Endothelial cell of umbilical vein (primary cell): ENCODE measurements around the gene ERRFI1. TPM values are rescaled to one million over a fixed set of nuclear protein-coding genes. Genes with fewer than 3 reads are reported as not detected.

ENCODE experiments used
- BruUV-seq: library from RNA; stranded (reverse); fragments of 400-500 nt; replicated peaks from 2 replicates; lab custom pipeline; 2021; lab: Mats Ljungman, UMichigan
- CTCF ChIA-PET: fragments of 300-600, 350-600 bp; sonication (Branson Sonifier 250); formaldehyde crosslinking; loops from one replicate; lab custom pipeline; 2021; ENCODE audit warnings: antibody characterized with exemption, inconsistent platforms; lab: Charles Lee
- POLR2A ChIA-PET: fragments of 300-600, 350-600 bp; sonication (Branson Sonifier 250); formaldehyde crosslinking; loops from one replicate; lab custom pipeline; 2021; ENCODE audit warnings: antibody characterized with exemption, inconsistent platforms; lab: Charles Lee
- DNase-seq: peaks from one replicate; pipeline ENCODE4 v3.0.0-alpha.2; 2011; ENCODE audit warnings: low read depth, low spot score
- FAIRE-seq: peaks from 2 replicates; lab custom pipeline; 2011; peaks lifted over from hg19 to GRCh38; lab: Jason Lieb, UNC
- H2AFZ ChIP-seq: 2 replicates; pipeline ENCODE4 v1.6.0; 2012; ENCODE audit warnings: low read depth, low read length, control low read depth, inconsistent platforms
- H3K27ac ChIP-seq: 2 replicates; pipeline ENCODE4 v1.5.1; 2011; ENCODE audit warnings: low read depth, mild to moderate bottlenecking, control low read depth, low read length, moderate library complexity; ENCODE audit not compliant: insufficient read depth
- H3K27me3 ChIP-seq, 2 experiments: 2 replicates each; pipeline versions ENCODE4 v1.6.0 to v1.6.1; 2011; ENCODE audit warnings: low read length in 2 of 2, mixed read lengths in 1 of 2; ENCODE audit not compliant: control insufficient read depth in 2 of 2, insufficient read depth in 2 of 2
- H3K36me3 ChIP-seq, 2 experiments: 2 replicates in 1 of 2; 3 replicates in 1 of 2; pipeline ENCODE4 v1.5.1; 2011; ENCODE audit warnings: low read length in 2 of 2, mild to moderate bottlenecking in 1 of 2, moderate library complexity in 1 of 2; ENCODE audit not compliant: control insufficient read depth in 2 of 2, insufficient read depth in 2 of 2; ENCODE audit errors: extremely low read depth in 1 of 2
- H3K4me1 ChIP-seq: 3 replicates; pipeline ENCODE4 v1.5.1; 2011; ENCODE audit warnings: mild to moderate bottlenecking, low read length; ENCODE audit not compliant: control insufficient read depth, insufficient read depth; ENCODE audit errors: extremely low read depth
- H3K4me2 ChIP-seq: 2 replicates; pipeline ENCODE4 v1.6.1; 2011; ENCODE audit warnings: low read length, control low read depth, mixed read lengths; ENCODE audit not compliant: insufficient read depth
- H3K4me3 ChIP-seq, 3 experiments: fragments of 200-600 bp in 1 of 3; sonication (generic), shearing (Covaris generic) in 1 of 3; replicated peaks in 1 of 3; 2 replicates each; pipeline ENCODE4 v1.5.1; 2011 to 2016; ENCODE audit warnings: control low read depth in 3 of 3, low read length in 3 of 3, mild to moderate bottlenecking in 2 of 3, inconsistent platforms in 1 of 3, low read depth in 1 of 3, moderate library complexity in 1 of 3; ENCODE audit not compliant: insufficient read depth in 1 of 3
- H3K79me2 ChIP-seq: 2 replicates; pipeline ENCODE4 v1.6.0; 2012; ENCODE audit warnings: low read length, inconsistent platforms; ENCODE audit not compliant: control insufficient read depth, insufficient read depth
- H3K9ac ChIP-seq: replicated peaks from 2 replicates; pipeline ENCODE3; 2011; ENCODE audit warnings: low read length, control low read depth; ENCODE audit not compliant: insufficient read depth; ENCODE audit errors: extremely low read depth
- H3K9me1 ChIP-seq: replicated peaks from 3 replicates; pipeline ENCODE4 v1.6.0; 2011; ENCODE audit warnings: mild to moderate bottlenecking, low read length; ENCODE audit not compliant: control insufficient read depth, insufficient read depth; ENCODE audit errors: extremely low read depth
- H3K9me3 ChIP-seq: replicated peaks from 2 replicates; pipeline ENCODE4 v1.5.1; 2012; ENCODE audit warnings: low read length, inconsistent platforms; ENCODE audit not compliant: control insufficient read depth, insufficient read depth
- H4K20me1 ChIP-seq: replicated peaks from 2 replicates; pipeline ENCODE3; 2011; ENCODE audit warnings: mild to moderate bottlenecking, low read length; ENCODE audit not compliant: control insufficient read depth, insufficient read depth; ENCODE audit errors: extremely low read depth
- CTCF ChIP-seq, 2 donors: IDR thresholded peaks; 1 replicate in 1 of 2; 2 replicates in 1 of 2; pipeline ENCODE4 v1.5.1; 2011; ENCODE audit warnings: low read length in 2 of 2, mild to moderate bottlenecking in 2 of 2, moderate library complexity in 2 of 2, control low read depth in 1 of 2, inconsistent platforms in 1 of 2, low read depth in 1 of 2; ENCODE audit not compliant: insufficient read depth in 1 of 2; ENCODE audit errors: extremely low read depth in 1 of 2
- EZH2 ChIP-seq: IDR thresholded peaks from 2 replicates; pipeline ENCODE4 v1.6.1; 2012; ENCODE audit warnings: borderline replicate concordance, low read depth, mild to moderate bottlenecking, moderate library complexity, low read length, inconsistent platforms; ENCODE audit not compliant: severe bottlenecking
- FOS ChIP-seq: IDR thresholded peaks from 2 replicates; pipeline ENCODE4 v1.6.1; 2011; ENCODE audit warnings: mild to moderate bottlenecking, low read length, moderate library complexity, borderline replicate concordance; ENCODE audit not compliant: insufficient read depth
- GATA2 ChIP-seq: IDR thresholded peaks from 2 replicates; pipeline ENCODE4 v1.7.0; 2011; ENCODE audit warnings: low read depth, mild to moderate bottlenecking, moderate library complexity, mixed read lengths, low read length; ENCODE audit not compliant: insufficient read length, insufficient read depth
- JUN ChIP-seq: IDR thresholded peaks from 2 replicates; pipeline ENCODE4 v1.6.1; 2011; ENCODE audit warnings: borderline replicate concordance, low read depth; ENCODE audit not compliant: insufficient read length, insufficient read depth
- MAX ChIP-seq: IDR thresholded peaks from 2 replicates; pipeline ENCODE4 v1.6.1; 2011; ENCODE audit not compliant: insufficient read depth, insufficient read length
- MYC ChIP-seq: IDR thresholded peaks from one replicate; pipeline ENCODE4 v1.6.1; 2011; ENCODE audit warnings: mild to moderate bottlenecking, low read depth, low read length
- POLR2A ChIP-seq: IDR thresholded peaks from 2 replicates; pipeline ENCODE4 v1.6.1; 2012; ENCODE audit warnings: low read depth, mild to moderate bottlenecking, control low read depth, low read length
- POLR2AphosphoS5 ChIP-seq: IDR thresholded peaks from 2 replicates; pipeline ENCODE4 v1.6.1; 2012; ENCODE audit warnings: low read depth, mild to moderate bottlenecking, control low read depth, low read length, moderate library complexity; ENCODE audit not compliant: insufficient read depth
- dilution Hi-C: fragments of 300-500 bp; cut with MboI; formaldehyde crosslinking; loops from one replicate; pipeline ENCODE4 v1.15.0; 2019; ENCODE audit warnings: low sequenced_read_pairs; ENCODE audit not compliant: extremely low pct_ligation_motif_present
- intact Hi-C: fragments of 100-400 bp; cut with micrococcal nuclease; formaldehyde crosslinking; loops from one replicate; pipeline ENCODE4 v1.10.0; 2022
- polyA plus RNA-seq, 4 experiments: library from polyadenylated mRNA; depleted of rRNA in 3 of 4; stranded (reverse) in 3 of 4; unstranded in 1 of 4; fragments of >200 nt; gene quantifications; 2 replicates each; pipeline versions ENCODE4 v1.2.1 to v1.2.3, GENCODE V29; 2011 to 2012; ENCODE audit warnings: missing spikeins in 1 of 4
- total RNA-seq: library from RNA; stranded (reverse); gene quantifications from 2 replicates; pipeline ENCODE4 v1.2.3, GENCODE V29; 2021

The ERRFI1 gene
- total and polyA plus RNA-seq, 2 donors (not counting 3 experiments of a cell fraction or from before 2014, with no cell fraction given) = 28.1 to 32.0 TPM

- dilution Hi-C loops = no loop called here
- H3K36me3 ChIP-seq = peaks cover 25 to 38% of the 10 kb centered on the region in 2 experiments
- intact Hi-C loops = no loop called here
- H3K9me3 ChIP-seq = no peaks in the 10 kb centered on the region
- ChIA-PET CTCF (interaction anchor here (0.6 to 11.5 kb wide), 6 partner anchors 34 to 371 kb away, joined by 3 to 147 read pairs (median 17); partner anchors contain the start of gene SLC45A1), POLR2A (interaction anchor here (0.7 to 1.1 kb wide), 2 partner anchors 109 to 368 kb away, joined by 6 read pairs; no protein-coding TSS in a partner anchor)
- no peaks in the 10 kb centered on the region for H3K4me1 ChIP-seq
- H3K79me2 ChIP-seq = peaks cover 3% of the 10 kb centered on the region
- H3K9me1 ChIP-seq = no peaks in the 10 kb centered on the region
- H2AFZ ChIP-seq = no peak overlapping the region
- no TSS peak for BruUV-seq
- TF ChIP-seq EZH2 = no peak
- TF ChIP-seq FOS = no peak
- no peak for TF ChIP-seq POLR2AphosphoS5
- no peak for TF ChIP-seq POLR2A
- no peak for TF ChIP-seq MAX
- TF ChIP-seq GATA2 = no peak
- TF ChIP-seq CTCF (IDR thresholded peaks at IDR 0.05; ENCODE audit: extremely low read depth in 1 of 2, insufficient read depth in 1 of 2, low read depth in 1 of 2, low read length in 2 of 2) = no peak
- TF ChIP-seq JUN = no peak
- TF ChIP-seq MYC = no peak
- H3K4me2 ChIP-seq = no peak overlapping the region
- no peak overlapping the region for H3K4me3 ChIP-seq
- no peak overlapping the region for H3K27ac ChIP-seq
- no peak for DNase-seq
- no peaks in the 10 kb centered on the region for H4K20me1 ChIP-seq
- no peak overlapping the region for H3K9ac ChIP-seq
- no peaks in the 10 kb centered on the region for H3K27me3 ChIP-seq
- no peak for FAIRE-seq
Observed at GRCh38 chr1:7980984-7981383, 45.1 kb downstream of the ERRFI1 start.
